Smooth muscle cell (in vitro differentiated cells): ENCODE measurements around the gene RSRC2. TPM values are rescaled to one million over a fixed set of nuclear protein-coding genes. Genes with fewer than 3 reads are reported as not detected.

ENCODE experiments used
- DNase-seq: peaks from one replicate; lab custom pipeline; 2025; ENCODE audit not compliant: unreplicated experiment; lab: John Stamatoyannopoulos, UW
- H2AFZ ChIP-seq: fragments of 200-600 bp; sonication (generic); 2 replicates; pipeline ENCODE4 v1.6.0; 2016; ENCODE audit warnings: antibody characterized with exemption, low read depth, mild to moderate bottlenecking
- H3F3A ChIP-seq: fragments of 200-600 bp; sonication (generic); 2 replicates; pipeline ENCODE4 v1.6.0; 2017; ENCODE audit warnings: antibody characterized with exemption, low read depth
- H3K27ac ChIP-seq: fragments of 200-600 bp; sonication (generic); 2 replicates; pipeline ENCODE4 v1.5.1; 2016; ENCODE audit warnings: low read depth, mild to moderate bottlenecking
- H3K27me3 ChIP-seq: fragments of 200-600 bp; sonication (generic); 2 replicates; pipeline ENCODE4 v1.6.1; 2016; ENCODE audit warnings: low read depth, mild to moderate bottlenecking
- H3K36me3 ChIP-seq: fragments of 200-600 bp; sonication (generic); 2 replicates; pipeline ENCODE4 v1.5.1; 2016; ENCODE audit warnings: low read depth
- H3K4me1 ChIP-seq: fragments of 200-600 bp; sonication (generic); 2 replicates; pipeline ENCODE4 v1.5.1; 2016; ENCODE audit warnings: low read depth
- H3K4me2 ChIP-seq: fragments of 200-600 bp; sonication (generic); 2 replicates; pipeline ENCODE4 v1.6.0; 2016; ENCODE audit warnings: mild to moderate bottlenecking
- H3K4me3 ChIP-seq: fragments of 200-600 bp; sonication (generic); 2 replicates; pipeline ENCODE4 v1.5.1; 2016; ENCODE audit warnings: mild to moderate bottlenecking
- H3K79me2 ChIP-seq: fragments of 200-600 bp; sonication (generic); 2 replicates; pipeline ENCODE4 v1.6.0; 2016; ENCODE audit warnings: low read depth, mild to moderate bottlenecking
- H3K9ac ChIP-seq: fragments of 200-600 bp; sonication (generic); 2 replicates; pipeline ENCODE4 v1.6.0; 2016; ENCODE audit warnings: low read depth
- H3K9me3 ChIP-seq: fragments of 200-600 bp; sonication (generic); replicated peaks from 2 replicates; pipeline ENCODE4 v1.5.1; 2016; ENCODE audit warnings: low read depth
- H4K20me1 ChIP-seq: fragments of 200-600 bp; sonication (generic); 2 replicates; pipeline ENCODE4 v1.6.0; 2016; ENCODE audit warnings: low read depth
- WGBS: methylation state at CpG from one replicate; pipeline ENCODE4 v1.1.7; 2016; ENCODE audit warnings: low lambda C conversion rate; 5-methylcytosine and 5-hydroxymethylcytosine counted together
- polyA plus RNA-seq: library from polyadenylated mRNA; unstranded; fragments of >200 nt; fragmentation: Nextera tagmentation; extraction: Ambion mirVana; gene quantifications from 2 replicates; pipeline ENCODE4 v1.2.1, GENCODE V29; 2016
- total RNA-seq: library from RNA; depleted of rRNA; stranded (reverse); fragments of >200 nt; gene quantifications from 2 replicates; pipeline ENCODE4 v1.2.3, GENCODE V29; 2014
- TF ChIP-seq, protein P1 (sequence below): fragments of 200-600 bp; sonication (generic); IDR thresholded peaks from 2 replicates; pipeline ENCODE4 v1.5.1; 2017; ENCODE audit warnings: borderline replicate concordance, mild to moderate bottlenecking, antibody characterized with exemption; ENCODE audit not compliant: insufficient read depth, poor library complexity, severe bottlenecking

The RSRC2 gene
- total and polyA plus RNA-seq, 2 experiments from 2014 or later = 60.9 to 108 TPM

GRCh38 chr12:122508163-122508562 lies 18.6 kb downstream of the RSRC2 start:
- peaks cover 69% of the 10 kb centered on the region for H3K36me3 ChIP-seq
- peaks cover 65% of the 10 kb centered on the region for H3F3A ChIP-seq
- no peak overlapping the region for H3K27ac ChIP-seq
- peaks cover 86% of the 10 kb centered on the region for H4K20me1 ChIP-seq
- TF ChIP-seq, protein P1, sequence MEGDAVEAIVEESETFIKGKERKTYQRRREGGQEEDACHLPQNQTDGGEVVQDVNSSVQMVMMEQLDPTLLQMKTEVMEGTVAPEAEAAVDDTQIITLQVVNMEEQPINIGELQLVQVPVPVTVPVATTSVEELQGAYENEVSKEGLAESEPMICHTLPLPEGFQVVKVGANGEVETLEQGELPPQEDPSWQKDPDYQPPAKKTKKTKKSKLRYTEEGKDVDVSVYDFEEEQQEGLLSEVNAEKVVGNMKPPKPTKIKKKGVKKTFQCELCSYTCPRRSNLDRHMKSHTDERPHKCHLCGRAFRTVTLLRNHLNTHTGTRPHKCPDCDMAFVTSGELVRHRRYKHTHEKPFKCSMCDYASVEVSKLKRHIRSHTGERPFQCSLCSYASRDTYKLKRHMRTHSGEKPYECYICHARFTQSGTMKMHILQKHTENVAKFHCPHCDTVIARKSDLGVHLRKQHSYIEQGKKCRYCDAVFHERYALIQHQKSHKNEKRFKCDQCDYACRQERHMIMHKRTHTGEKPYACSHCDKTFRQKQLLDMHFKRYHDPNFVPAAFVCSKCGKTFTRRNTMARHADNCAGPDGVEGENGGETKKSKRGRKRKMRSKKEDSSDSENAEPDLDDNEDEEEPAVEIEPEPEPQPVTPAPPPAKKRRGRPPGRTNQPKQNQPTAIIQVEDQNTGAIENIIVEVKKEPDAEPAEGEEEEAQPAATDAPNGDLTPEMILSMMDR = no peak
- H3K4me3 ChIP-seq = no peak overlapping the region
- no peaks in the 10 kb centered on the region for H3K27me3 ChIP-seq
- no peak overlapping the region for H3K9ac ChIP-seq
- H3K9me3 ChIP-seq = no peaks in the 10 kb centered on the region
- H2AFZ ChIP-seq = no peak overlapping the region
- H3K4me2 ChIP-seq = no peak overlapping the region
- WGBS = 96% methylated on average over 5 of the region's 5 CpGs
- H3K79me2 ChIP-seq = peaks cover 48% of the 10 kb centered on the region
- no peaks in the 10 kb centered on the region for H3K4me1 ChIP-seq
- no peak for DNase-seq

GRCh38 chr12:122506393-122506938 lies 20.3 kb downstream of the RSRC2 start:
- Histone ChIP-seq H3K27me3 (no peaks in the 10 kb centered on the region), H2AFZ (no peak overlapping the region), H3K4me3 (no peak overlapping the region), H3K4me2 (no peak overlapping the region), H3K79me2 (peaks cover 37% of the 10 kb centered on the region), H3K4me1 (no peaks in the 10 kb centered on the region), H3K27ac (no peak overlapping the region), H3K36me3 (peaks cover 58% of the 10 kb centered on the region), H3K9ac (no peak overlapping the region), H3K9me3 (no peaks in the 10 kb centered on the region), H3F3A (peaks cover 65% of the 10 kb centered on the region), H4K20me1 (peaks cover 69% of the 10 kb centered on the region)
- over 99% methylated on average over 5 of the region's 5 CpGs for WGBS
- TF ChIP-seq, protein P1 = no peak
- DNase-seq = no peak

DNA sequence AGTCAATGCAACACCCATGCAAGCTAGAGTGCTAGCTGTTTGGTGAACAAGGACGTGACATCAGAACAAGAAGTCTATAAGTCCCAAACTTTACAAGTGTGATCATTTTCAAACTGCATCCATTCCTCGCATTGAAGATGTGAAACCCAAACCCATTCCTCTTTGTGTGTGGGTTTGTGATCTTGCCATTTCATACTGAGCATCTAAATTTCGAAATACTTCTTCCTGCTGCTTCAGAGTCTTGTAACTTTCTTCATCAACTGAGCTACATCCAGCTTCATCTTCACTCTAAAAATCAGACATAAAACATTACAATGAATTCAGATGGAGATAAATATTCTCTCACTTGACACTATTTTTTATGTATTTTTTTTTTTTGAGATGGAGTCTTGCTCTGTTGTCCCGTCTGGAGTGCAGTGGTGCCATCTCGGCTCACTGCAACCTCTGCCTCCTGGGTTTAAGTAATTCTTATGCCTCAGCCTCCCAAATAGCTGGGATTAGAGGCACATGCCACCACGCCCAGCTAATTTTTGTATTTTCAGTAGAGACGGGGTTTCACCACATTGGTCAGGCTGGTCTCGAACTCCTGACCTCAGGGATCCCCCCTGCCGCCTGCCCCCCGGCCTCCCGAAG lies 21.2 kb downstream of the RSRC2 start:
- Histone ChIP-seq H2AFZ (no peak overlapping the region), H3K9me3 (no peaks in the 10 kb centered on the region), H3K4me1 (no peaks in the 10 kb centered on the region), H4K20me1 (peaks cover 60% of the 10 kb centered on the region), H3K4me2 (no peak overlapping the region), H3K4me3 (no peak overlapping the region), H3K9ac (no peak overlapping the region), H3K36me3 (peaks cover 49% of the 10 kb centered on the region), H3K27me3 (no peaks in the 10 kb centered on the region), H3F3A (peaks cover 68% of the 10 kb centered on the region), H3K79me2 (peaks cover 29% of the 10 kb centered on the region), H3K27ac (no peak overlapping the region)
- WGBS = 95% methylated on average over 11 of the region's 11 CpGs
- DNase-seq = no peak
- TF ChIP-seq, protein P1 = no peak
